Activated T-cell treated with anti-CD3 and anti-CD28 coated beads, Interleukin-2, amount 50 U/mL, for 48 hours (primary cell): Measurements from ENCODE around the gene BPTF.
"Not testable (repeated sequence)": the region's sequence is repeated elsewhere in the genome, so short reads cannot be mapped to it uniquely, and the experiment has no call there.

Experiments used
- DNase-seq, 2 experiments: peaks; one replicate each; pipeline ENCODE4 v3.0.0-alpha.2; 2020

The BPTF gene

GRCh38 chr17:67974598-67975066 lies 149.3 kb downstream of the BPTF start:
- no peak for DNase-seq

DNA sequence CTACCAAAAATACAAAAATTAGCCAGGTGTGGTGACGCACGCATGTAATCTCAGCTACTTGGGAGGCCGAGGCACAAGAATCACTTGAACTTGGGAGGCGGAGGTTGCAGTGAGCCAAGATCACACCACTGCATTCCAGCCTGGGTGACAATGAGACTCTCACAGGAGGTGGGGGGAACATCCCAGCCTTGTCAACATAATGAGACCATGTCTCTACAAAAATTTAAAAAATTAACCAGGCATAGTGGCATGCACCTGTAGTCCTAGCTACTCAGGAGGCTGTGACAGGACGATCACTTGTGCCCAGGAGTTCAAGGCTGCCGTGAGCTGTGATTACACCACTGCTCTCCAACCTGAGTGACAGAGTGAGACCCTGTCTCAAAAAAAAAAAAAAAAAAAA lies 151.0 kb downstream of the BPTF start:
- DNase-seq = not testable (repeated sequence)

GRCh38 chr17:67980456-67980855 lies 155.2 kb downstream of the BPTF start:
- DNase-seq = no peak

GRCh38 chr17:67980883-67981282 lies 155.6 kb downstream of the BPTF start:
- DNase-seq = not testable (repeated sequence)

GRCh38 chr17:67982034-67982640 lies 156.8 kb downstream of the BPTF start:
- no peak for DNase-seq

- no peak for DNase-seq
Observed at GRCh38 chr17:67982686-67983382, 157.5 kb downstream of the BPTF start.

DNA sequence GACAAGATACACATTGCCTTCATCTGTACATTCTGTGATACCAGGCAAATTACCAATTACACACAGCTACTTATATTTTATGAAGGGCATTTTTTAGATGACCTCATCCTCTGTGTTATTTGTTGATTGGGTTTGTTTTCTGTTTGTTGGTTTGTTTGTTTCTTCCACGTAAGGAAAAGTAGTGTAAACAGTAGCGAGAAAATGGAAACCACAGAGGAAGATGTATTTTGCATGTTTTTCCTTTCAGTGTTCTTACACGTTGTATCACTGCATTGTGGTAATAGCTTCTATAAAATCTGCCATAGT lies 158.0 kb downstream of the BPTF start:
- no peak for DNase-seq

DNA sequence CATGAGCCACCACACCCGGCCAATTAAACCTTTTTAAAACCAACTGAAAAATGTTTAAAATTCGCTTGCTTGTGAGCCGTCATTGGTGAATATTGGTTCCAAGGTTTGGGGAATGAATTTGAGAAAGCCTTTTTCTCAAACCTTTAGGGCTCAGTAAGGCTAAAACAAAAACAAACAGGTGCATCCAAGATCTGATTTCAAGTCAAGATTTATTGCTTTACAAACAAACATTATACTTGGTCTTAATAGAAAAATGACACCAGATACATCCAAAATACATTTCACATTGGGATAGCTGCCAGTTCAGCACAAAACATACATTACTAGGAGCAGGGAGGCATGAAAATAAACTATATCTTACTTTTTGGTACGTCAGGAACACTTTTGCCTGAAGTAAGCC lies 165.6 kb downstream of the BPTF start:
- DNase-seq = no peak

- no peak for DNase-seq
Observed at GRCh38 chr17:67992548-67993152, 167.3 kb downstream of the BPTF start.

DNA sequence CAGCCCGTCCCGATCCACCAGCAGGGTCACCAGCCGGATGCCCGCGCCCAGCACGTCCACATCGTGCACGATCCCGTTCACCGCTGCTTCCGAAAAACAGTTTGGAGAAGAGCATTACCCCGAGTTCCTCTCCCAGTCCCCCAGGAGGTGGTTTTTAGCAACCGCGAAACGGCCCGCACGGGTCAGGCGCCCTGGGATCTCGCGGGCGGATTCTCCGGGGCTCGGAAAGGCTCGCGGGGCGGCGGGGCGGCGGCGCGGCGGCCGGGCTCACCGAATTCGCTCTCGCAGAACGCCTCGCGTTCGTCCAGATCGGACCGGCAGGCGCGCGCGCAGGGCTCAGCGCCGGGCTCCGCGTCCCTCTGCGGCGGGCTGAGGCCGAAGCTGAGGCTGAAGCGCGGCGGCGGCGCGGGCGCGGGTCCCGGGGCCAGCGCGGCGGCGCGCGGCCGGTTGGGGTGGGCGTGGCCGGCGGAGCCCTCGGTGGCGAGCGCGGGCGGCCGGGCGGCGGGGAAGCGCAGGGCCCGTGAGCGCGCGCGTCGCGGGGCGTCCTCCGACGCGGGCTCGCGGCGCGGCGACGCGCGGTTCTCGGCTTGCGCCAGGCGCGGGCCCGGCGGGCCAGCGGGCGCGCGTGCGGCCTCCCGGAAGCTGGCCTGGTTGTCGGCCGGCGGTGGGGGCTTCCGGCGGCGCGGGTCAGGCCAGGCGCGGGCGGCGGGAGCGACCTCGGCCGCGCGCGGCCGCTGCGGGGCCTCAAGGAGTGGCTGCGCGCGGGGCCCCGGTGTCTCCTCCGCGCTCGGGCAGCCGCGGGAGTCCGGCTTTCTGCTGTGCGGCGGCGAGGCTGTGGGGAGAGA lies 168.1 kb downstream of the BPTF start:
- peak; percentile 80 to 86 for DNase-seq

DNA sequence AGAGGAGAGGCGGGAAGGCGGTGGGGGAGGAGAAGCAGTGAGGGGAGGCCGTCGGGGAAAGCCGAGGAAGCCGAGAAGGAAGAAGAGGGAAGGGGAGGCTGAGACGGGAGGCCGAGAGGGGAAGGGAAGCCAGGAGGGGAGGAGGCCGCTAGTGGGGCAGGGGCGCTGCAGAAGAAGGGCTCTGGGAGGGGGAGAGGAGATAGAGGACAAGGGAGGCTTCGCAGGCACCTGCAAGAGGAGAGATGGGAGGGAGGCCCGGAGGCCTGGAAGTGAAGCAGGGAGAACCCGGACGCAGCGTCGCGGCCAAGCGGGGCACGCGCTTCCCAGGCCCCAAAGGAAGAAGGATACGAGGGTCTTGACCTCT lies 168.7 kb downstream of the BPTF start:
- DNase-seq = no peak

DNA sequence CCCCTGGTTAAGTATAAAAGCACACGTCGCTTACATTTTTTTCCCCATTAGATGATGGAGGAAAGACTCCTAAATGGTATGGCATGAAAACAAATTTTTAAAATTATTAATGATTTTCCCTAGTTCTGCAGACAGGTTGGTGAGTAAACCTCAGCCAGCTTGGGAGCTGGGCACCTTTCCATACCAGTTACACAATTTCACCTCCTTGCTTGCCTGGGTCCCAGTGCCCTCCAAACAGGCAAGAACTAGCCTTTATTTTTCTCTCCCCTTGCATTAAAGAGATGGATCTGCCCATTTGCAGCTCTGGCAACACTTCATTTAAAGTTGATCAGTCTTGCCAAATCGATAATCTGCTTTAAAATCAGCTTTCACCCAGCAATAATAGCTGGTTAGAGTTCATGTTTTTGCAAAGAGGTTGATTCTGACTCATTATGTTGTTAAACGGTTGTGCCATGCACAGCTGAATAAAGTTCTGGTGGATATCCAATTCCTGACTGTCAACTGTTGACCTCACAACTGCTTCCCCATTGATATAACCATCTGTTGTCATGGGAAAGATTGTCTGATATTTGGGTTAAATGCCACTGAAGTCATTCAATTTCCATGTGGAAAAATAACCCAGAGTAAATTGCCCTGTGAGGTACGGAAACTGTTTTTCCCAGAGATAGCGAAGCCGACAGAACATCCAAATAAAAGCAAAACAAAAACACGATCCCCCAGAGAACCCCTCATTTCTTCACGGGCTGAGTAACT lies 169.7 kb downstream of the BPTF start:
- DNase-seq = no peak

- peak; percentile 41 to 55 for DNase-seq
Observed at GRCh38 chr17:67995570-67996263, 170.4 kb downstream of the BPTF start.

DNA sequence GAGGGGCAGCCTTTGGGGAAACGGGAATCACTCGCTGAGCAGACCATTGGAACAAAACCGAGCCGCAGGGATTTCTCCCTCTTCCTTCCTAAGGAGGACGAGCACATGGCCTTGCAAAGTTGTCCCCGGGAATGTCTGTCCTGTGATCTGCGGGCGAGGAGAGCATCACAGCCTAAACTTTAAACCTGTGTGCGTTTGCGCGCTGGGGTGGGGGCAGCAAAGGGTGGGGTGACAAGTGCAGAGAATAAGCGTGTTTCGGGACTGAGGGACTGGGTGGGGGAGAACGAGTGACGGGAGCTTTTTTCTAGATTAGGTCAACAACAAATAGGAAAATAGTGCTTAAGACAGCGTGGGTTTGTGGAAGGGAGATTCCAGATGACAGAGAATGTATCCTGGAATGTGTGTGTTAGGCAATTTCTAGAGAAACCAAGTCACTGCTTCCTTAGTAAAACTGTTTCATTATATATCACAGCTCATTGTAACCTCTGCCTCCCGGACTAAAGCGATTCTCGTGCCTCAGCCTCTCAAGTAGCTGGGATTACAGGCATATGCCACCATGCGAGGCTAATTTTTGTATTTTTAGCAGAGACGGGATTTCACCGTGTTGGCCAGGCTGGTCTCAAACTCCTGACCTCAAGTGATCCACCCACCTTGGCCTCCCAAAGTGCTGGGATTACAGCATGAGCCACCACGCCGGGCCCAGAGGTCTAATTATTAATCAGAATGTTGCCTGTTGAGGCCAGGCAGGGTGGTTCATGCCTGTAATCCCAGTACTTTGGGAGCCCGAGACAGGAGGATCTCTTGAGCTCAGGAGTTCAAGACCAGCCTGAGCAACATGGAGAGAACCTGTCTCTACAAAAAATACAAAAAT lies 171.2 kb downstream of the BPTF start, which contains the start of gene C17orf58:
TSS of gene C17orf58 (minus strand) at position 169 of the 871 bp plus-strand sequence. CDS start 271 bp downstream, outside the sequence.
- DNase-seq = peak; percentile 59

DNA sequence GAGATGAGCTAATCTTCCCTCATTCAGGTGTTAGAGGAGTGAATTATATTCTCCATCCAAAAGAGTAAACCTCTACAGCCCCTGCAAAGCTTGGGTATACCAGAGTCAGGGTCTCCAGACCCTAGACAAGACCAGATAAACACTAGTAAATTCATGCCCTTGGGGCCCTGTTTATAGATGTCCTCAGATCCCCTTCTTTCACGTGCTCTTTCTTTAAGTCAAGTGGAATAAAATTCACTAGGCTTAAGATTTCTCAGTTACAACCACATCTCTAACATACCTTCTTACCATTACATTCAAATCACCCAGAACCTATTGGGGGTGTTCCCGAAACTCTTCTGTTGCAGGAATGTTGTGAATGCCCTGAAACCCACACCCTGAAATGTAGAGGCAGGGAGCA lies 173.2 kb downstream of the BPTF start:
- no peak for DNase-seq

- no peak for DNase-seq
Observed at GRCh38 chr17:67999291-67999911, 174.1 kb downstream of the BPTF start.

GRCh38 chr17:68004201-68004600 lies 178.9 kb downstream of the BPTF start:
- no peak for DNase-seq

DNA sequence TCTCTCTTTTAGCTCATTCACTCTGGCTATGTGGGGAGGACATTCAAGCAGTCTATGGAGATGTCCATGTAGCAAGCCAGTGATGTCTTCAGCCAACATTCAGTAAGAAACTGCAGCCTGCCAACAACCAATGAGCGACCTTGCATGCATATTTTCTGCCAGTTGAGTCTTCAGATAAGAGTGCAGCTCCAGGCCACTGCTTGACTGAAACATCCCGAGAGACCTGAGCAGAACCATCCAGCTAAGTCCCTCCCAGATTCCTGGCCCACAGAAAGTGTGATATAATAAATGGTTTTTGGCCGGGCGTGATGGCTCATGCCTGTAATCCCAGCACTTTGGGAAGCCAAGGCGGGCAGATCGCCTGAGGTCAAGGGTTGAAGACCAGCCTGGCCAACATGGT lies 181.5 kb downstream of the BPTF start:
- DNase-seq = no peak

DNA sequence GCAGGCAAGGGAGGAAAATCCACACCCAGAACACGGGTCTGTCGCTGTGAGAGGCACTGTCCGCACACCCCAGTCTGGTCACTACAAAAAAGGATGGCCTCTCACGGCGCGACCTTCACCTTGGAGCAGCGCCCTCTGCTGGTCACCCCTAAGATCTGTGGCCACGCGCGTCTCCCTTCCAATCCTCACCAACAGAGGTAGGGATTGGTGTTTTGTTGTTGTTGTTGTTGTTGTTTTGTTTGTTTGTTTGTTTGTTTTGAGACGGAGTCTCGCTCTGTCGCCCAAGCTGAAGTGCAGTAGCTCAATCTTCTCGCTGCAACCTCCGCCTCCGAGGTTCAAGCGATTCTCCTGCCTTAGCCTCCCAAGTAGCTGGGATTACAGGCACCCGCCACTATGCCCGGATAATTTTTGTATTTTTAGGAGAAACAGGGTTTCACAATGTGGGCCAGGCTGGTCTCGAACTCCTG lies 185.9 kb downstream of the BPTF start:
- peak; percentile 81 for DNase-seq

GRCh38 chr17:68013385-68013784 lies 188.1 kb downstream of the BPTF start:
- DNase-seq = no peak
